Activated naive CD8-positive, alpha-beta T cell treated with anti-CD3 and anti-CD28 coated beads, Interleukin-2, amount 10 ng/mL, durations not matched to agents 7 days and 5 days (primary cell): ENCODE data around the gene FCRL1. TPM values are rescaled to one million over a fixed set of nuclear protein-coding genes. Genes with fewer than 3 reads are reported as not detected.

Source experiments
- ATAC-seq: fragments of 150-1000 bp; cut with Tn5 transposase; one replicate; pipeline ENCODE4 v1.10.0; 2021; ENCODE audit warnings: low read depth, moderate library complexity
- POLR2A ChIA-PET: fragments of 350-600 bp; sonication (Branson Sonifier 250); formaldehyde crosslinking; loops from one replicate; lab custom pipeline; 2021; ENCODE audit warnings: antibody characterized with exemption; lab: Charles Lee
- DNase-seq: peaks from one replicate; pipeline ENCODE4 v3.0.0; 2021
- H3K27ac Mint-ChIP-seq: one replicate; pipeline ENCODE4 v1.8.0; 2022; ENCODE audit warnings: mild to moderate bottlenecking, mixed read lengths
- H3K27me3 Mint-ChIP-seq: one replicate; pipeline ENCODE4 v1.8.0; 2022; ENCODE audit warnings: mild to moderate bottlenecking, moderate library complexity, mixed read lengths
- H3K36me3 Mint-ChIP-seq: one replicate; pipeline ENCODE4 v1.8.0; 2021; ENCODE audit warnings: mild to moderate bottlenecking, mixed read lengths
- H3K4me1 Mint-ChIP-seq: one replicate; pipeline ENCODE4 v1.8.0; 2021; ENCODE audit warnings: mixed read lengths
- H3K4me3 Mint-ChIP-seq: one replicate; pipeline ENCODE4 v1.8.0; 2022; ENCODE audit warnings: mild to moderate bottlenecking, moderate library complexity, mixed read lengths
- H3K9me3 Mint-ChIP-seq: one replicate; pipeline ENCODE4 v1.8.0; 2021; ENCODE audit warnings: mixed read lengths
- total RNA-seq, 2 experiments: library from RNA; stranded (reverse); gene quantifications; one replicate each; pipeline ENCODE4 v1.2.3, GENCODE V29; 2021

Gene FCRL1
- under 1 TPM in 1 of 2 experiments, not detected in 1; 0.50 TPM for total RNA-seq

DNA sequence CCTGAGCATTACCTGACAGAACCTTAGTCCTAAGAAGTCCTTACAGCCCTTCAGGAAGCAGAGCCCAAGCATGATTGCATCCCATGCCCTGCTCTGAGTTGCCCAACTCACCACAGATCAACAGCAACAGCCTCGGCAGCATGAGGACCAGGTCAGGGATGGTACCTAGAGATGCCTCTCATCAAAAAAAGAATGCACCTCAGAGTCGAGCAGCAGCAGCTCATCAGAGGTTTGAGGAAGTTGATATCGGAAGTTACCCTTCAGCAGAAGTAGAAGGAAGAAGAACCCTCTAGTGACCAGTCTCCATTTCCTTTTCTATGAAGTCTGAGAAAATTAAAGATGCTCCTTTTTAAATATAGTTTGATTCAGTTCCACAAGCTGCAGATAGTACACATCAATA is at the start of gene FCRL1:
TSS of gene FCRL1 (minus strand) at position 225 of the 400 bp plus-strand sequence. CDS start at position 142, 83 bp downstream.
- no peak for ATAC-seq
- POLR2A ChIA-PET = no interaction called here
- Mint-ChIP-seq H3K4me1 (no peaks in the 10 kb centered on the region), H3K36me3 (no peaks in the 10 kb centered on the region), H3K27ac (no peak within 1 kb of the TSS), H3K4me3 (no peak within 1 kb of the TSS), H3K27me3 (peaks cover 9% of the 10 kb centered on the region), H3K9me3 (peaks cover 1% of the 10 kb centered on the region)
- DNase-seq = no peak

GRCh38 chr1:157868654-157869053 is 48.7 kb upstream of the FCRL1 start:
- ATAC-seq = no peak
- Mint-ChIP-seq H3K27ac (no peak overlapping the region), H3K9me3 (no peaks in the 10 kb centered on the region), H3K27me3 (peaks cover 5% of the 10 kb centered on the region), H3K4me1 (no peaks in the 10 kb centered on the region), H3K36me3 (no peaks in the 10 kb centered on the region), H3K4me3 (no peak overlapping the region)
- DNase-seq = no peak
- POLR2A ChIA-PET = no interaction called here

GRCh38 chr1:157862114-157863070 is 42.5 kb upstream of the FCRL1 start:
- no peak overlapping the region for H3K27ac Mint-ChIP-seq
- POLR2A ChIA-PET = no interaction called here
- no peaks in the 10 kb centered on the region for H3K36me3 Mint-ChIP-seq
- DNase-seq (no peak), ATAC-seq (no peak)
- no peaks in the 10 kb centered on the region for H3K9me3 Mint-ChIP-seq
- no peaks in the 10 kb centered on the region for H3K4me1 Mint-ChIP-seq
- H3K4me3 Mint-ChIP-seq = no peak overlapping the region
- no peaks in the 10 kb centered on the region for H3K27me3 Mint-ChIP-seq

GRCh38 chr1:157856538-157856937 is 36.6 kb upstream of the FCRL1 start:
- H3K9me3 Mint-ChIP-seq = no peaks in the 10 kb centered on the region
- H3K36me3 Mint-ChIP-seq = no peaks in the 10 kb centered on the region
- H3K4me3 Mint-ChIP-seq = no peak overlapping the region
- no peak overlapping the region for H3K27ac Mint-ChIP-seq
- H3K27me3 Mint-ChIP-seq = peaks cover 2% of the 10 kb centered on the region
- POLR2A ChIA-PET = no interaction called here
- ATAC-seq = no peak
- H3K4me1 Mint-ChIP-seq = no peaks in the 10 kb centered on the region
- DNase-seq = no peak

DNA sequence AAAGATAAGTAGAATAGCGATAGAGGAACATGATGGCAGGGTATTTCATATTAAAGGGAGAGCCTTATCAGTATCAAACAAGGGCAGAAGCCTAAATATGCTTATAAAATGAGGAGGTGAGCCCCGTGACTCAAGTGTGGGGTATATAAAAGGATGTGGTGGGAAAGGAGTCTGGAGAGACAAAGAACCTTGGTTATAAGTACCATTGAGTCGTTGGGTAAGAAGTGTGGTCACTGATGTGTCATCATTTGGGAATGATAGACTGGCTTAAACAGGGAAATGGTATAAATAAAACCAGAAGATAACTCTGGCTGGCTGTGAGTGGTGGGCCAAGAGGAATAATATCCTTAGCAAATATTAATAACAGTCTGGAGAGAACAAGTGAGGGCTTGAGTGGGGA is 32.6 kb upstream of the FCRL1 start:
- POLR2A ChIA-PET = no interaction called here
- H3K9me3 Mint-ChIP-seq = no peaks in the 10 kb centered on the region
- ATAC-seq (no peak), DNase-seq (no peak)
- H3K27me3 Mint-ChIP-seq = peaks cover 2% of the 10 kb centered on the region
- no peaks in the 10 kb centered on the region for H3K36me3 Mint-ChIP-seq
- no peaks in the 10 kb centered on the region for H3K4me1 Mint-ChIP-seq
- H3K27ac Mint-ChIP-seq = no peak overlapping the region
- no peak overlapping the region for H3K4me3 Mint-ChIP-seq

GRCh38 chr1:157849229-157849875 is 29.4 kb upstream of the FCRL1 start:
- Mint-ChIP-seq H3K9me3 (no peaks in the 10 kb centered on the region), H3K4me1 (no peaks in the 10 kb centered on the region), H3K27me3 (peaks cover 2% of the 10 kb centered on the region), H3K4me3 (no peak overlapping the region), H3K36me3 (no peaks in the 10 kb centered on the region), H3K27ac (no peak overlapping the region)
- ATAC-seq = no peak
- POLR2A ChIA-PET = no interaction called here
- DNase-seq = no peak

GRCh38 chr1:157844089-157844830 is 24.3 kb upstream of the FCRL1 start:
- ATAC-seq (no peak), DNase-seq (no peak)
- Mint-ChIP-seq H3K36me3 (no peaks in the 10 kb centered on the region), H3K27me3 (peaks cover 2% of the 10 kb centered on the region), H3K4me3 (no peak overlapping the region), H3K9me3 (no peaks in the 10 kb centered on the region), H3K4me1 (no peaks in the 10 kb centered on the region), H3K27ac (no peak overlapping the region)
- POLR2A ChIA-PET = no interaction called here

- ATAC-seq (no peak), DNase-seq (no peak)
- no peaks in the 10 kb centered on the region for H3K9me3 Mint-ChIP-seq
- no peaks in the 10 kb centered on the region for H3K36me3 Mint-ChIP-seq
- no peaks in the 10 kb centered on the region for H3K4me1 Mint-ChIP-seq
- POLR2A ChIA-PET = no interaction called here
- peaks cover 2% of the 10 kb centered on the region for H3K27me3 Mint-ChIP-seq
- H3K4me3 Mint-ChIP-seq = no peak overlapping the region
- no peak overlapping the region for H3K27ac Mint-ChIP-seq
Measured at GRCh38 chr1:157842939-157843338, 23.0 kb upstream of the FCRL1 start.

GRCh38 chr1:157841708-157842107 is 21.8 kb upstream of the FCRL1 start, which contains the start of gene CD5L:
CD5L (minus strand) TSS chr1:157841808; CDS start chr1:157841701, 107 bp downstream.
- no peaks in the 10 kb centered on the region for H3K36me3 Mint-ChIP-seq
- H3K4me3 Mint-ChIP-seq = no peak within 1 kb of the TSS
- no peak within 1 kb of the TSS for H3K27ac Mint-ChIP-seq
- DNase-seq = no peak
- H3K4me1 Mint-ChIP-seq = no peaks in the 10 kb centered on the region
- ATAC-seq = no peak
- no peaks in the 10 kb centered on the region for H3K9me3 Mint-ChIP-seq
- H3K27me3 Mint-ChIP-seq = peaks cover 2% of the 10 kb centered on the region
- POLR2A ChIA-PET = no interaction called here

DNA sequence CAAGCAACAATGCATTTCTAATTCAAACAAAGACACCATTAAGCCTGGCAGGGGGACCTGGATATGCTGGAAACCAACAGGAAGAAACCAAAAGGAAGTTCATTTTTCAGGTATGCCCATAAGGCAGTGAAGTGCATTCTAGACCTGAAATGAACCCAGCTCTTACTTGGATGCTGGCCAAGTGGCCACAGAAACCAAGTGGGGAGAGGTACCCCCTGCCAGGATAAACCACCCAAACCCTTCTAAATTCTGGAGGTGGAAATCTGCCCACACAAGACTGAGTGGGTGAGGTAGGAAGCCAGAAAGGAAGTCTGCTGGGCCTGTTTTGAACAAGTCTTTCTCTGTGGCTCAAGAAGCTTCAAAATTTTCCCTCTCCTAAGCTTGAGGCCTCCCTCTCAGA is 19.0 kb upstream of the FCRL1 start:
- Mint-ChIP-seq H3K27me3 (peaks cover 2% of the 10 kb centered on the region), H3K4me1 (no peaks in the 10 kb centered on the region), H3K9me3 (no peaks in the 10 kb centered on the region), H3K27ac (no peak overlapping the region), H3K36me3 (no peaks in the 10 kb centered on the region), H3K4me3 (no peak overlapping the region)
- DNase-seq = no peak
- POLR2A ChIA-PET = no interaction called here
- ATAC-seq = no peak

GRCh38 chr1:157834430-157834829 is 14.5 kb upstream of the FCRL1 start:
- Mint-ChIP-seq H3K9me3 (peaks cover 1% of the 10 kb centered on the region), H3K4me3 (no peak overlapping the region), H3K27me3 (no peaks in the 10 kb centered on the region), H3K27ac (no peak overlapping the region), H3K4me1 (no peaks in the 10 kb centered on the region), H3K36me3 (no peaks in the 10 kb centered on the region)
- no peak for ATAC-seq
- DNase-seq = no peak
- POLR2A ChIA-PET = no interaction called here

GRCh38 chr1:157833145-157833544 is 13.2 kb upstream of the FCRL1 start:
- H3K4me1 Mint-ChIP-seq = no peaks in the 10 kb centered on the region
- no peak for ATAC-seq
- H3K27me3 Mint-ChIP-seq = no peaks in the 10 kb centered on the region
- H3K4me3 Mint-ChIP-seq = no peak overlapping the region
- DNase-seq = no peak
- POLR2A ChIA-PET = no interaction called here
- H3K27ac Mint-ChIP-seq = no peak overlapping the region
- peaks cover 1% of the 10 kb centered on the region for H3K9me3 Mint-ChIP-seq
- no peaks in the 10 kb centered on the region for H3K36me3 Mint-ChIP-seq

DNA sequence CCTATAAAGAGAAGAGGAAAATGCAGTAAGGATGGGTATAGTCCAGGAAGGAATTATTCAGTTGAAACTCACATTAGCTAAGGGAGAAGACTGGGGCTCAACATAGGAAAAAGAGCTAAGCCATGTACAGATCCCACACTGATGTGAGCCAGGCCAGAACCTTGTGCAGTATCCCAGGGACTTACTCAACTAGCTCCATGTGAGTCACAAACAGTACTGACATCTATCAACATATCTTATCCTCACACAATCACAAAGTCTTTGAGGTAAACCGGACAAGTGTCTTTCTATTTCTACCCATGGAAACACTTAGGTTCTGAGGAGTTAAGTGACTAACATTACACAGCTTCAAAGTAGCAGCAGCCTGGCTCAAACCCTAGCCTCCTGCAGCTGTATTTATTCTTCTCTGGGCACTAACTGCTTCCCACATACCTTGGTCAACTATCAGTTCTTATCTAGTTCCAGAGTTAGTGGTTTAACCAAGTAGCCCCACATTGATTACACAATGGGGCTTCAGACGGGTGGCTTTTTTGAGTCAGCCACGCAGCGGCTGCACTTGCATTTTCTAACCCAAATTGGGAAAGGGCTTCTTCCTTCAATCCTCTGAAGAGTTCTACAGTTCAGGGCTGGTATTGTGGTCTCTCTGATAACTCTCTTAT is 12.2 kb upstream of the FCRL1 start:
- POLR2A ChIA-PET = no interaction called here

More for the DNA sequence above, 12.2 kb upstream of the FCRL1 start:
- Mint-ChIP-seq H3K27ac (no peak overlapping the region), H3K27me3 (no peaks in the 10 kb centered on the region), H3K4me3 (no peak overlapping the region), H3K36me3 (no peaks in the 10 kb centered on the region), H3K4me1 (no peaks in the 10 kb centered on the region), H3K9me3 (peaks cover 1% of the 10 kb centered on the region)
- DNase-seq = no peak
- no peak for ATAC-seq
